ENCODE measurements around the gene OR10A6. TPM values are rescaled to one million over a fixed set of nuclear protein-coding genes. Genes with fewer than 3 reads are reported as not detected.

OR10A6 gene
- polyA plus RNA-seq, 1 of the 3 experiments (the other 2 are of a cell fraction) = not detected

DNA sequence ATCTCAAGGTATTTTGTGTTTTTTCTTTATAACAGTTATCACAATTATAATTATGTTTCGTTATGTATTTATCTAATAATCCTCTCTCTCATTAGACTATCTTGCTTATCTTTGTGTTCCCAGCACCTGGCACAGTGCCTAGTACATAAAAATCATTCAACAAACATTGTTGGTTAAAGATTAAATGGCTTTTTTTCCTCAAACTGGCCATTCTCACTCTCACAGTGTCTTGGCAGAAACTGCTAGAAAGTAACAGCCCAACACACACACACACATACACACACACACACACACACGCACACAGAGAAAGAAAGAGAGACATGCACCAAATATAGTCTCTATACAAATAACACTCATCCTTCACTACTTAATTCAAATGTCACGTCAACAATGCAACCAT is 36.8 kb downstream of the OR10A6 start:
- DNase-seq = no peak
- Histone ChIP-seq H2AFZ (ENCODE audit: low read depth) (no peak overlapping the region), H3K9ac (no peak overlapping the region), H4K20me1 (ENCODE audit: insufficient read depth) (no peaks in the 10 kb centered on the region), H3K4me3 (ENCODE audit: low read depth in 2 of 2, low read length in 1 of 2) (no peak overlapping the region), H3K4me1 (ENCODE audit: control insufficient read depth in 1 of 2, insufficient read depth in 2 of 2, low read depth in 1 of 2, low read length in 1 of 2) (no peaks in the 10 kb centered on the region), H3K27me3 (ENCODE audit: insufficient read depth) (no peaks in the 10 kb centered on the region), H3K9me3 (no peaks in the 10 kb centered on the region), H3K4me2 (no peak overlapping the region), H3K9me2 (no peaks in the 10 kb centered on the region), H3K36me3 (replicated peaks in 1 of 2; ENCODE audit: control insufficient read depth in 1 of 2, insufficient read depth in 2 of 2, low read length in 1 of 2) (no peaks in the 10 kb centered on the region), H3K79me2 (ENCODE audit: insufficient read depth) (no peaks in the 10 kb centered on the region), H3K27ac (ENCODE audit: low read depth in 2 of 2, low read length in 1 of 2) (no peak overlapping the region), H3F3A (replicated peaks; ENCODE audit: insufficient read depth) (no peaks in the 10 kb centered on the region)
- no peak for TF ChIP-seq TCF12 (IDR thresholded peaks at IDR 0.05)
- no peak for TF ChIP-seq RCOR1 (IDR thresholded peaks at IDR 0.05; ENCODE audit: low read length)
- no peak for TF ChIP-seq ELF1 (IDR thresholded peaks at IDR 0.05)
- TF ChIP-seq, protein P1, sequence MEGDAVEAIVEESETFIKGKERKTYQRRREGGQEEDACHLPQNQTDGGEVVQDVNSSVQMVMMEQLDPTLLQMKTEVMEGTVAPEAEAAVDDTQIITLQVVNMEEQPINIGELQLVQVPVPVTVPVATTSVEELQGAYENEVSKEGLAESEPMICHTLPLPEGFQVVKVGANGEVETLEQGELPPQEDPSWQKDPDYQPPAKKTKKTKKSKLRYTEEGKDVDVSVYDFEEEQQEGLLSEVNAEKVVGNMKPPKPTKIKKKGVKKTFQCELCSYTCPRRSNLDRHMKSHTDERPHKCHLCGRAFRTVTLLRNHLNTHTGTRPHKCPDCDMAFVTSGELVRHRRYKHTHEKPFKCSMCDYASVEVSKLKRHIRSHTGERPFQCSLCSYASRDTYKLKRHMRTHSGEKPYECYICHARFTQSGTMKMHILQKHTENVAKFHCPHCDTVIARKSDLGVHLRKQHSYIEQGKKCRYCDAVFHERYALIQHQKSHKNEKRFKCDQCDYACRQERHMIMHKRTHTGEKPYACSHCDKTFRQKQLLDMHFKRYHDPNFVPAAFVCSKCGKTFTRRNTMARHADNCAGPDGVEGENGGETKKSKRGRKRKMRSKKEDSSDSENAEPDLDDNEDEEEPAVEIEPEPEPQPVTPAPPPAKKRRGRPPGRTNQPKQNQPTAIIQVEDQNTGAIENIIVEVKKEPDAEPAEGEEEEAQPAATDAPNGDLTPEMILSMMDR (IDR thresholded peaks at IDR 0.05) = no peak
- TF ChIP-seq, protein P2, sequence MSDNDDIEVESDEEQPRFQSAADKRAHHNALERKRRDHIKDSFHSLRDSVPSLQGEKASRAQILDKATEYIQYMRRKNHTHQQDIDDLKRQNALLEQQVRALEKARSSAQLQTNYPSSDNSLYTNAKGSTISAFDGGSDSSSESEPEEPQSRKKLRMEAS (IDR thresholded peaks at IDR 0.05; ENCODE audit: low read depth) = no peak
- TF ChIP-seq JUND (IDR thresholded peaks at IDR 0.05) = no peak
- TF ChIP-seq TEAD4 (IDR thresholded peaks at IDR 0.05; ENCODE audit: borderline replicate concordance, insufficient read depth) = no peak
- TF ChIP-seq, protein P3, sequence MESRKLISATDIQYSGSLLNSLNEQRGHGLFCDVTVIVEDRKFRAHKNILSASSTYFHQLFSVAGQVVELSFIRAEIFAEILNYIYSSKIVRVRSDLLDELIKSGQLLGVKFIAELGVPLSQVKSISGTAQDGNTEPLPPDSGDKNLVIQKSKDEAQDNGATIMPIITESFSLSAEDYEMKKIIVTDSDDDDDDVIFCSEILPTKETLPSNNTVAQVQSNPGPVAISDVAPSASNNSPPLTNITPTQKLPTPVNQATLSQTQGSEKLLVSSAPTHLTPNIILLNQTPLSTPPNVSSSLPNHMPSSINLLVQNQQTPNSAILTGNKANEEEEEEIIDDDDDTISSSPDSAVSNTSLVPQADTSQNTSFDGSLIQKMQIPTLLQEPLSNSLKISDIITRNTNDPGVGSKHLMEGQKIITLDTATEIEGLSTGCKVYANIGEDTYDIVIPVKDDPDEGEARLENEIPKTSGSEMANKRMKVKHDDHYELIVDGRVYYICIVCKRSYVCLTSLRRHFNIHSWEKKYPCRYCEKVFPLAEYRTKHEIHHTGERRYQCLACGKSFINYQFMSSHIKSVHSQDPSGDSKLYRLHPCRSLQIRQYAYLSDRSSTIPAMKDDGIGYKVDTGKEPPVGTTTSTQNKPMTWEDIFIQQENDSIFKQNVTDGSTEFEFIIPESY (IDR thresholded peaks at IDR 0.05; ENCODE audit: borderline replicate concordance, low read depth) = no peak
- TF ChIP-seq GATA2 (CRISPR knock-in tag; IDR thresholded peaks at IDR 0.05) = no peak
- TF ChIP-seq, protein P4, sequence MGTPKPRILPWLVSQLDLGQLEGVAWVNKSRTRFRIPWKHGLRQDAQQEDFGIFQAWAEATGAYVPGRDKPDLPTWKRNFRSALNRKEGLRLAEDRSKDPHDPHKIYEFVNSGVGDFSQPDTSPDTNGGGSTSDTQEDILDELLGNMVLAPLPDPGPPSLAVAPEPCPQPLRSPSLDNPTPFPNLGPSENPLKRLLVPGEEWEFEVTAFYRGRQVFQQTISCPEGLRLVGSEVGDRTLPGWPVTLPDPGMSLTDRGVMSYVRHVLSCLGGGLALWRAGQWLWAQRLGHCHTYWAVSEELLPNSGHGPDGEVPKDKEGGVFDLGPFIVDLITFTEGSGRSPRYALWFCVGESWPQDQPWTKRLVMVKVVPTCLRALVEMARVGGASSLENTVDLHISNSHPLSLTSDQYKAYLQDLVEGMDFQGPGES (IDR thresholded peaks at IDR 0.05; ENCODE audit: low read depth, low read length) = no peak
- no peak for TF ChIP-seq YY1 (IDR thresholded peaks at IDR 0.05; ENCODE audit: low read depth)
- CTCF ChIA-PET = interaction anchor here (2.1 to 7.7 kb wide), 2 partner anchors 92 to 95 kb away, joined by 10 to 76 read pairs; partner anchors contain the start of gene EIF3F
- WGBS (ENCODE audit: low lambda C conversion rate) = 24% methylated on average over 3 of the region's 3 CpGs
- POLR2A ChIA-PET = no interaction called here

DNA sequence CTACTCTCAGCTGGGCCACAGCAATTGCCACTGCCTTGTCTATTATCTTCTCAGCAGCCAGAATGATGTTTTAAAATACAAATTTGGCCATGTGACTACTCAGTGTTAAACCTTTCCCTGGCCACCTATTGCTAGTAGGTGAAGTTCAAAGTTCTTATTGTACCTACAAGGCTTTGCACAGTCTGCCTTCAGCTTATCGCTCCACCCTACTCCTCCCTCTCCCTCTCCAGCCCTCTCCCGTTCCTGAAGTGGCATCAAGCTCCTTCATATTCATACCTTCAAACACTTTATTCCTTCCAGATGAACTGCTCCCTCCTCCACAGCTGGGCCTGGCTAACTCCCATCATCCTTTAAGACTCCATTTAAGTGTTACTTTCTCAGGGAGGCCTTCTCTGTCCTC is 37.3 kb downstream of the OR10A6 start:
- ChIA-PET CTCF (interaction anchor here (0.9 to 7.7 kb wide), 6 partner anchors 11 to 95 kb away, joined by 4 to 76 read pairs (median 9); partner anchors contain the start of gene EIF3F), POLR2A (no interaction called here)
- Histone ChIP-seq H3K4me3 (ENCODE audit: low read depth in 2 of 2, low read length in 1 of 2) (no peak overlapping the region), H4K20me1 (ENCODE audit: insufficient read depth) (no peaks in the 10 kb centered on the region), H3K27ac (ENCODE audit: low read depth in 2 of 2, low read length in 1 of 2) (no peak overlapping the region), H3K9ac (no peak overlapping the region), H3K9me3 (no peaks in the 10 kb centered on the region), H2AFZ (ENCODE audit: low read depth) (no peak overlapping the region), H3K4me1 (ENCODE audit: control insufficient read depth in 1 of 2, insufficient read depth in 2 of 2, low read depth in 1 of 2, low read length in 1 of 2) (no peaks in the 10 kb centered on the region), H3K9me2 (no peaks in the 10 kb centered on the region), H3K4me2 (no peak overlapping the region), H3K36me3 (replicated peaks in 1 of 2; ENCODE audit: control insufficient read depth in 1 of 2, insufficient read depth in 2 of 2, low read length in 1 of 2) (no peaks in the 10 kb centered on the region), H3K27me3 (ENCODE audit: insufficient read depth) (no peaks in the 10 kb centered on the region), H3K79me2 (ENCODE audit: insufficient read depth) (no peaks in the 10 kb centered on the region), H3F3A (replicated peaks; ENCODE audit: insufficient read depth) (no peaks in the 10 kb centered on the region)
- WGBS (ENCODE audit: low lambda C conversion rate) = 42% methylated on average over 2 of the region's 2 CpGs
- no peak for DNase-seq
- TF ChIP-seq EP300 (IDR thresholded peaks at IDR 0.05; ENCODE audit: borderline replicate concordance in 1 of 2, low read depth in 1 of 2, low read length in 1 of 2) = no peak
- no peak for TF ChIP-seq GATA2 (CRISPR knock-in tag; IDR thresholded peaks at IDR 0.05)
- no peak for TF ChIP-seq RCOR1 (IDR thresholded peaks at IDR 0.05; ENCODE audit: low read length)
